Progenitor cell of endocrine pancreas (in vitro differentiated cells): Measurements from ENCODE around the gene BFSP1. TPM values are rescaled to one million over a fixed set of nuclear protein-coding genes. Genes with fewer than 3 reads are reported as not detected.

Experiments
- DNase-seq: peaks from one replicate; pipeline ENCODE4 v3.0.0; 2021; ENCODE audit warnings: low spot score; ENCODE audit not compliant: unreplicated experiment
- H3K27ac Mint-ChIP-seq: 2 replicates; pipeline ENCODE4 v1.8.0; 2021; ENCODE audit warnings: mild to moderate bottlenecking, moderate library complexity, mixed read lengths
- H3K27me3 Mint-ChIP-seq: 2 replicates; pipeline ENCODE4 v1.8.0; 2021; ENCODE audit warnings: mixed read lengths
- H3K36me3 Mint-ChIP-seq: 2 replicates; pipeline ENCODE4 v1.8.0; 2022; ENCODE audit warnings: mixed read lengths; ENCODE audit not compliant: insufficient read depth
- H3K4me1 Mint-ChIP-seq: 2 replicates; pipeline ENCODE4 v1.8.0; 2021; ENCODE audit warnings: low read depth, mixed read lengths
- H3K4me3 Mint-ChIP-seq: 2 replicates; pipeline ENCODE4 v1.8.0; 2021; ENCODE audit warnings: low read depth, mild to moderate bottlenecking, moderate library complexity, mixed read lengths
- H3K9me3 Mint-ChIP-seq: 2 replicates; pipeline ENCODE4 v1.8.0; 2021; ENCODE audit warnings: low read depth, mixed read lengths
- CTCF ChIP-seq: fragments of 200-600 bp; sonication (generic); IDR thresholded peaks from one replicate; pipeline ENCODE4 v1.5.0; 2021; ENCODE audit warnings: antibody characterized with exemption, mild to moderate bottlenecking; ENCODE audit not compliant: unreplicated experiment
- total RNA-seq: library from RNA; stranded (reverse); gene quantifications from 2 replicates; pipeline ENCODE4 v1.2.1, GENCODE V29; 2021

Gene BFSP1
- total RNA-seq, 1 donor from 2014 or later = 4.2 TPM

GRCh38 chr20:17485017-17485416, 46.2 kb downstream of the BFSP1 start:
- DNase-seq = no peak
- H3K27me3 Mint-ChIP-seq = peaks cover 26% of the 10 kb centered on the region
- no peak overlapping the region for H3K27ac Mint-ChIP-seq
- H3K9me3 Mint-ChIP-seq = no peaks in the 10 kb centered on the region
- H3K4me3 Mint-ChIP-seq = no peak overlapping the region
- TF ChIP-seq CTCF = no peak
- H3K4me1 Mint-ChIP-seq = no peaks in the 10 kb centered on the region
- H3K36me3 Mint-ChIP-seq = no peaks in the 10 kb centered on the region

- Mint-ChIP-seq H3K4me1 (no peaks in the 10 kb centered on the region), H3K27me3 (peaks cover 22% of the 10 kb centered on the region), H3K36me3 (no peaks in the 10 kb centered on the region), H3K4me3 (no peak overlapping the region), H3K27ac (no peak overlapping the region), H3K9me3 (no peaks in the 10 kb centered on the region)
- no peak for TF ChIP-seq CTCF
- no peak for DNase-seq
These were observed 48.6 kb downstream of the BFSP1 start for GRCh38 chr20:17482536-17482935.

- Mint-ChIP-seq H3K4me1 (no peaks in the 10 kb centered on the region), H3K27me3 (peaks cover 19% of the 10 kb centered on the region), H3K27ac (no peak overlapping the region), H3K36me3 (no peaks in the 10 kb centered on the region), H3K4me3 (no peak overlapping the region), H3K9me3 (no peaks in the 10 kb centered on the region)
- no peak for TF ChIP-seq CTCF
- DNase-seq = no peak
These were observed 49.5 kb downstream of the BFSP1 start for GRCh38 chr20:17481661-17482060.

GRCh38 chr20:17480696-17481095, 50.5 kb downstream of the BFSP1 start:
- Mint-ChIP-seq H3K27me3 (peaks cover 16% of the 10 kb centered on the region), H3K4me1 (no peaks in the 10 kb centered on the region), H3K9me3 (no peaks in the 10 kb centered on the region), H3K27ac (no peak overlapping the region), H3K36me3 (no peaks in the 10 kb centered on the region), H3K4me3 (no peak overlapping the region)
- no peak for DNase-seq
- TF ChIP-seq CTCF = no peak

GRCh38 chr20:17479063-17479657, 52.0 kb downstream of the BFSP1 start:
- Mint-ChIP-seq H3K9me3 (no peaks in the 10 kb centered on the region), H3K36me3 (no peaks in the 10 kb centered on the region), H3K27me3 (peaks cover 20% of the 10 kb centered on the region), H3K27ac (no peak overlapping the region), H3K4me1 (no peaks in the 10 kb centered on the region), H3K4me3 (no peak overlapping the region)
- no peak for DNase-seq
- TF ChIP-seq CTCF = no peak
